KOPT-K1 (cell line): ENCODE results near the gene ZACN.

ENCODE experiments used
- H3K27ac ChIP-seq: fragments of 200-600 bp; sonication (generic); 2 replicates; pipeline ENCODE4 v1.5.1; 2016; ENCODE audit warnings: antibody characterized with exemption, mild to moderate bottlenecking, low read depth, low read length; ENCODE audit not compliant: poor library complexity, severe bottlenecking
- H3K36me3 ChIP-seq: fragments of 200-600 bp; sonication (generic); 2 replicates; pipeline ENCODE4 v1.5.1; 2017; ENCODE audit warnings: antibody characterized with exemption, mild to moderate bottlenecking, low read length, moderate library complexity; ENCODE audit not compliant: insufficient read depth
- H3K9me3 ChIP-seq: fragments of 200-600 bp; sonication (generic); 2 replicates; pipeline ENCODE4 v1.5.1; 2017; ENCODE audit warnings: antibody characterized with exemption, low read length, mild to moderate bottlenecking; ENCODE audit not compliant: insufficient read depth, poor library complexity, severe bottlenecking

The ZACN gene

DNA sequence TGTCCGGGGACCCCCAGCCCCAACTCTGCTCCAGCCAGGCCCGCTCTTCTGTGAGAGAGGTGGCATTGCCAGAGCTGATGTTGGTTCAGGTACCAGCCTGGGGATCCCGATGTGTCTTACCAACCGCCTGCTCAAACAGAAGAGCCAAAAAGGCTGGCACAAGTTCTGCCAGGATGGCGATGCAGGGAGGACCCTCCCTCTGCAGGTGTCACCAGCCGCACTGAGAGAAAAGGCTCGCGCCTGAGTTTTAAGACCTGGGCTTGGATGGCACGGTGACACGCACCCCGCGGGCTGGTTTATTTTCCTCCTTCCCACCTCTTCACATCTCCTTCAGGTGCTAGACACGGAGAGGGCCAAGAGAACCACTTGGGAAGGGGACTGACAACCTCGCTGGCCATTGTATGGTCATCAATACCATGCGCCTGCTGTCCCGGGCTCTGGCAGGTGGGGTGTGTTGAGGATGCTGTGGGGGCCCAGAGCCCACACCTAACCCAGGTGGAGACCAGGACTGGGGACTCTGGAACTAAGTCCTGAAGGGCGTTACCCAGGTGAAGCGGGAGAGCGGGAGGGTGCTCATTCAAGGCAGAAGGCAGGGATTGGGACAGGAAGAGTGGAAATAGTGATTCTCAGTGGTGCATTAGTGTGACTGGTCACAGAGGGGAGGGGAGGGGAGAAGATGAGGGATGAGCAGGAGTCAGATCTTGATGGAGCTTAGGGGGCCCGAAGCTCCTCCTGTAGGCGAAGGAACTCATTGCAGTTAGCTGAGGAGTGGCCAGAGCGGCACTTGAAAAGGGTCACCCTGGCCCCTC, 45.8 kb downstream of the ZACN start:
- no peaks in the 10 kb centered on the region for H3K9me3 ChIP-seq
- H3K36me3 ChIP-seq = no peaks in the 10 kb centered on the region
- H3K27ac ChIP-seq = no peak overlapping the region

DNA sequence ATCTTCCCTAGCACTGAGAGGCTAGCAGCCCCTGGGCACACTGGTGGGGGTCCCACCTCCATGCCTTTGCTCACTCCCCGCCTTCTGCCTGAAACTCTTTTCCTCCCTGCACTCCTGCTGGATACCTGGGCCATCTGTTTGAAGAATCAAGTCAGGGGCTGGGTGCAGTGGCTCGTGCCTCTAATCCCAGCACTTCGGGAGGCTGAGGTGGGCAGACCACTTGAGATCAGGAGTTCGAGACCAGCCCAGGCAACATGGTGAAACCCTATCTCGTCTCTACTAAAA, 46.4 kb downstream of the ZACN start:
- no peaks in the 10 kb centered on the region for H3K36me3 ChIP-seq
- H3K27ac ChIP-seq = no peak overlapping the region
- H3K9me3 ChIP-seq = no peaks in the 10 kb centered on the region

DNA sequence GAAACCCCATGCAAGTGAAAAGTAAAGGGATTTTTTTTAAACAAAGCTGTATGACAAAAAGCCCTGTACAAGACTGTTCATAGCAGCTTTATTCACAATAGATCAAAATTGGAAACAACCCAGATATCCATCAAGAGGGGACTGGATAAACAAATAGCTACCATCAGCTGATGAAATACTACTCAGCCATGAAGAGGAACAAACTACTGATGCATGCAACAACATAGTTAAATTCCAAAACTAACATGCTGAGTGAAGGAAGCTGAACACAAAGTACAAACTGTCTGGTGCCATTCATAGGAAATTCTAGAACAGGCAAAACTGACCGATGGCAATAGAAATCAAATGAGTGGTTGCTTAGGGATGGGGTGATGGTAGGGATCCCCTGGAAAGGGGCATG, 46.9 kb downstream of the ZACN start:
- H3K27ac ChIP-seq = no peak overlapping the region
- H3K9me3 ChIP-seq = no peaks in the 10 kb centered on the region
- H3K36me3 ChIP-seq = no peaks in the 10 kb centered on the region

DNA sequence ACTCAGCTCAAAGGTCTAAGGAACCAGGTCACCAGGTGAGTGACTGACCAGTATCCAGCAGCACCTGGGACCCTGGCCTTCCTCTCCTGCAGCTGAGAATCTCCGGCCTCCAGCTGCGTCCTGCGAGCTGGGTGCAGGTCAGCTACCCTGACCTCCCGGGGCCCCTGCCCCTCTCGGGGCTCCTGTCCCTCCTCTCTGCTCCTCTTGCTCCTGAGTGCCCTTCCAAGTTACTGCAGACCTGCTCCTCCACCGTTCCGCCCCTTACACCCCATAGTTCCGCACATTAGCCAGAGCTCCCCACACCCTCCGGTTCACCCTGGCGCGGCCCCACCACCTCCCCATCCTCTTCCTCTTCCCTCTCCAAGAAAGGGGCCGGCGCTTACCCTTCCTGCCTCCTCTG, 51.5 kb downstream of the ZACN start:
- no peak overlapping the region for H3K27ac ChIP-seq
- H3K36me3 ChIP-seq = no peaks in the 10 kb centered on the region
- H3K9me3 ChIP-seq = no peaks in the 10 kb centered on the region

DNA sequence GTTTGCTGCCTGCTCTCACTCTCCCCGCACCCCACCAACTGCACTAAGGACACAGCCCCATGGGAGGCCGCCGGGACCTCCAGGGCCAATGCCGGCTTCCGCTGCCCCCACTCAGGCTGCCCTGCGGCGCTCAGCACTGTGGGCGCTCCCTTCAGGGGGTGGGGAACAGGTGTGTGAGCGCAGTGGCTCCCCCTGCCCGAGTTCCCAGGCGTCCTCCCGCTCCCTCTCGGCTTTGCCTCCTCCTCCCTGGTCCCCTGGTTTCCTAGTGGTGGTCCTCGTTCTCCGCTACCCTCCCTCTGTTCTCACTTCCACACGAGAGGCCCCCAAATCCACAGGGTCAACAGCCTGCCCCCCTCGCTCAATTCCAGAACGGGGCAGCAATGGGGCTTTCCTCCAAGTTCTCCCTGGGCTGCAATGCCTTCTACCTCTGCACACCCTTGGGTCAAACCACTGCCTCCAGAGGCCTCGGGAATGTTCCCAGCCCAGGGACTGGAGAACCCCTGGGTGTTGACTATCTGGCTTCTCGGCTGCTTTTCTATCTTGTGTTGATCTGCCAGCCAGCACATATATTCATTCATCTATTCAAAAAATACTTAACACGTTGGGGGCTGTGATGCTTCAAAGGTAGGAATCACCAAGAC, 52.2 kb downstream of the ZACN start:
- Histone ChIP-seq H3K9me3 (no peaks in the 10 kb centered on the region), H3K36me3 (no peaks in the 10 kb centered on the region), H3K27ac (no peak overlapping the region)

DNA sequence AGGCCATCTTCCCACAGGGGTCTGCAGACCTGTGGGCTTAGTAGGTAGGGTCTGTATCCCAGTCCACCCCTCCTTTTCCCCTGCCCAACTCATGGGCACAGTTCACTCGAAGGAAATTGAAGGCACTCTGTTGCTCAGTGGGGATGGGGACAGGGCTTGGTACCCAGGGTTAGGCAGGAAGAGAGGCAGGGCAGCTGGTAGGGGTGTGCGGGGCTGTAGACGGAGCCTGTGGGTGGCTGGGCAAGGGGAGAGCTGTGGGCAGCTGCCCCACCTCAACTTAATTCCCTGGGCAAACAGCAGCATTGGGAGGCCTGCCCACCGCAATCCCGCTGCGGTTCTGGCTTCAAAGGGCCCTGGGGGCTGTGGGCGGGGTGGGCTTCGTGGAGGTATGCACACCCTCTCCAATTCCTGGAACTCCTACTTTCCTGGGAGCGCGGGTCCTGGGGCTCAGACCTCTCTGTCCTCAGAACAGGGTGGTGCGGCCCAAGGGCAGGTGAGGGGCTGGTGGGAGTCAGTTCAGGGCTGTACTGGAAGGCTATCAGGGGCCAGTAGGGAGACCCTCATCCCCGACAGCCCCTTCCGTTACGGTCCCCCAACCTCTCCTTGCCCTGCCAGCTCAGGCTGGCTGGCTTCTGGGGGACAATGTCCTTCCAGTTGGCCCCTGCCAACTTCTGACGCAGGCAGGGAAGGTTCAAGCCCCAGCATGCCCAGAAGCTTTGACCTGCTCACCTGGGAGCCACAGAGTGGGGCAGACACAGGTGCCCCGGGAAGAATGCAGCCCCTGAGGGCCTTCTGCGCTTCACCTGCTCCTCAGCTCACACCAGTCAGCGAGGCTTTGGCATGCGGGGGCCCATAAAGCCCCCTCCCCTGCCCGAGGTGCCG, 53.0 kb downstream of the ZACN start:
- no peaks in the 10 kb centered on the region for H3K36me3 ChIP-seq
- H3K9me3 ChIP-seq = no peaks in the 10 kb centered on the region
- no peak overlapping the region for H3K27ac ChIP-seq
